ENCODE results near the gene TAF4. TPM values are rescaled to one million over a fixed set of nuclear protein-coding genes. Genes with fewer than 3 reads are reported as not detected.
A peak's percentile ranks its signal among the peaks of the same experiment; 100 is the strongest.

TAF4 gene
- total and polyA plus RNA-seq, 7 donors, result 3.6 to 13.3 (median 8.9) TPM

- H3K27me3 ChIP-seq, result no peaks in the 10 kb centered on the region
- intact Hi-C loops (cut with DNase I), result loop anchor here (2.0 to 5.0 kb wide), 3 partner anchors 36 to 110 kb away; partner anchors contain the start of gene LSM14B
- peaks cover 0 to 36% (median 30%) of the 10 kb centered on the region in 4 donors for H3K4me1 ChIP-seq
- TF ChIP-seq EP300 (IDR thresholded peaks at IDR 0.05) (no peak), CTCF (IDR thresholded peaks at IDR 0.05) (no peak), POLR2AphosphoS5 (IDR thresholded peaks at IDR 0.05) (no peak), POLR2A (IDR thresholded peaks at IDR 0.05) (no peak)
- H3K9me3 ChIP-seq, result no peaks in the 10 kb centered on the region
- H3K27ac ChIP-seq, result peak overlapping the region; percentile 0 to 14 (median 10)
- 85 to 95% methylated on average over 11 of the region's 11 CpGs for WGBS, 2 donors
- no peaks in the 10 kb centered on the region for H3K36me3 ChIP-seq
- DNase-seq, result no peak
- no peak overlapping the region for H3K4me3 ChIP-seq
These were observed 39.2 kb downstream of the TAF4 start for GRCh38 chr20:62026564-62026856.

- no peaks in the 10 kb centered on the region for H3K36me3 ChIP-seq
- H3K4me3 ChIP-seq, result no peak overlapping the region
- DNase-seq, result no peak
- intact Hi-C loops (cut with DNase I), result loop anchor here (2.0 to 5.0 kb wide), 3 partner anchors 37 to 111 kb away; partner anchors contain the start of gene LSM14B
- H3K9me3 ChIP-seq, result no peaks in the 10 kb centered on the region
- H3K27ac ChIP-seq, result peak overlapping the region; percentile 0 to 19 (median 10)
- TF ChIP-seq CTCF (IDR thresholded peaks at IDR 0.05) (peak; percentile 50 to 73 (median 60)), POLR2A (IDR thresholded peaks at IDR 0.05) (no peak), POLR2AphosphoS5 (IDR thresholded peaks at IDR 0.05) (peak in 1 of 4 donors; percentile 17), EP300 (IDR thresholded peaks at IDR 0.05) (no peak)
- no peaks in the 10 kb centered on the region for H3K27me3 ChIP-seq
- H3K4me1 ChIP-seq, result peaks cover 0 to 41% (median 35%) of the 10 kb centered on the region in 4 donors
- WGBS, 2 donors, result 42 to 68% methylated on average over 22 of the region's 22 CpGs
These were observed 39.7 kb downstream of the TAF4 start for GRCh38 chr20:62025832-62026563.

- no peak for DNase-seq
- intact Hi-C loops (cut with DNase I), result loop anchor here (5.0 kb wide), 1 partner anchor 97 kb away; the partner anchor contains the start of gene LSM14B
- Histone ChIP-seq H3K9me3 (no peaks in the 10 kb centered on the region), H3K4me3 (no peak overlapping the region), H3K27me3 (no peaks in the 10 kb centered on the region), H3K27ac (peak overlapping the region in 1 of 4 donors; percentile 19), H3K36me3 (no peaks in the 10 kb centered on the region), H3K4me1 (peaks cover 0 to 47% (median 41%) of the 10 kb centered on the region in 4 donors)
- WGBS, 2 donors, result 76 to 84% methylated on average over 8 of the region's 8 CpGs
- TF ChIP-seq CTCF (IDR thresholded peaks at IDR 0.05), result no peak
- TF ChIP-seq POLR2AphosphoS5 (IDR thresholded peaks at IDR 0.05), result no peak
- no peak for TF ChIP-seq POLR2A (IDR thresholded peaks at IDR 0.05)
- TF ChIP-seq EP300 (IDR thresholded peaks at IDR 0.05), result no peak
These were observed 40.3 kb downstream of the TAF4 start for GRCh38 chr20:62025394-62025793.

DNA sequence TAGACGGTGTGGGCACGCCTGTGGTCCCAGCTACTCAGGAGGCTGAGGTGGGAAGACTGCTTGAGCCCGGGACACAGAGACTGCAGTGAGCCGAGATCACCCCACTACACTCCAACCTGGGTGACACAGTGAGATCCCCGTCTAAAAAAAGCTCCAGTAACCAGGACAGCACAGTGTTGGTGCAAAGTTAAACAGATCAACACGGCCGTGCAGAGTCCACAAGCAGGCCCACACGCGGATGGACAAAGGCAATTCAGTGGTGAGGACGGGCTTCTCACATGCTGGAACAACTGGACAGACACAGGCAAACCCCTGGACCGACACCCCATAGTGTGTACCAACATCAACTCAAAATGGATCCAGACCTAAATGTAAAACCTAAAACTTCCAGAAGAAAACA lies 41.7 kb downstream of the TAF4 start:
- WGBS, 2 donors, result 91 to 95% methylated on average over 11 of the region's 11 CpGs
- peaks cover 0 to 57% (median 49%) of the 10 kb centered on the region in 4 donors for H3K4me1 ChIP-seq
- H3K36me3 ChIP-seq, result no peaks in the 10 kb centered on the region
- no peaks in the 10 kb centered on the region for H3K27me3 ChIP-seq
- intact Hi-C loops (cut with DNase I), result no loop called here
- TF ChIP-seq POLR2AphosphoS5 (IDR thresholded peaks at IDR 0.05) (no peak), EP300 (IDR thresholded peaks at IDR 0.05) (no peak), POLR2A (IDR thresholded peaks at IDR 0.05) (no peak), CTCF (IDR thresholded peaks at IDR 0.05) (no peak)
- no peak overlapping the region for H3K4me3 ChIP-seq
- no peak overlapping the region for H3K27ac ChIP-seq
- DNase-seq, result no peak
- H3K9me3 ChIP-seq, result no peaks in the 10 kb centered on the region

Data from sigmoid colon (tissue), 7 donors.